ENCODE results near the gene TAB2.

GRCh38 chr6:149454346-149454848 is 136.9 kb downstream of the TAB2 start:
- TF ChIP-seq CTCF (IDR thresholded peaks at IDR 0.05; ENCODE audit: low read depth, low read length) = no peak
- TF ChIP-seq EZH2phosphoT487 (IDR thresholded peaks at IDR 0.05; ENCODE audit: low read depth) = no peak
